K562 (cell line): ENCODE results near the gene FAM184B. TPM values are rescaled to one million over a fixed set of nuclear protein-coding genes. Genes with fewer than 3 reads are reported as not detected.

ENCODE experiments used
- CBX8 ChIP-seq: fragments of 200-600 bp; sonication (generic); IDR thresholded peaks from 2 replicates; pipeline ENCODE4 v1.6.1; 2012; ENCODE audit warnings: borderline replicate concordance, mixed run types, low read depth, mild to moderate bottlenecking, moderate library complexity, mixed read lengths, low read length, control low read depth, inconsistent platforms; ENCODE audit not compliant: poor library complexity, severe bottlenecking; ENCODE audit errors: extremely low read depth
- CC2D1A ChIP-seq: fragments of 450-650 bp; IDR thresholded peaks from 2 replicates; pipeline ENCODE4 v1.6.1; 2017; ENCODE audit warnings: mild to moderate bottlenecking
- CCNT2 ChIP-seq: IDR thresholded peaks from 2 replicates; pipeline ENCODE4 v1.6.1; 2011; ENCODE audit warnings: borderline replicate concordance, low read depth, mild to moderate bottlenecking, moderate library complexity, mixed read lengths, low read length; ENCODE audit not compliant: insufficient read length; ENCODE audit errors: extremely low read depth
- GATAD2B ChIP-seq: fragments of 450-650 bp; IDR thresholded peaks from 2 replicates; pipeline ENCODE4 v1.6.1; 2017; ENCODE audit warnings: mild to moderate bottlenecking, borderline replicate concordance
- NR3C1 ChIP-seq: sonication (generic); formaldehyde crosslinking; IDR thresholded peaks from 2 replicates; pipeline ENCODE4 v1.8.1; 2022; ENCODE audit warnings: missing genetic modification reagents
- POLR2AphosphoS2 ChIP-seq: IDR thresholded peaks from 2 replicates; pipeline ENCODE4 v1.6.1; 2012; ENCODE audit warnings: low read length, improper control_type of control experiment
- PTTG1 ChIP-seq: fragments of 450-650 bp; IDR thresholded peaks from 2 replicates; pipeline ENCODE4 v1.6.1; 2016; ENCODE audit warnings: low read depth, mild to moderate bottlenecking, missing genetic modification characterization, missing compliant biosample characterization
- SAP30 ChIP-seq: fragments of 200-600 bp; sonication (generic); IDR thresholded peaks from 2 replicates; pipeline ENCODE4 v1.6.1; 2012; ENCODE audit warnings: borderline replicate concordance, low read depth, mild to moderate bottlenecking, moderate library complexity, low read length, control low read depth, inconsistent platforms; ENCODE audit not compliant: insufficient read depth, poor library complexity, severe bottlenecking
- SMAD2 ChIP-seq: fragments of 150-350 bp; IDR thresholded peaks from 2 replicates; pipeline ENCODE4 v1.6.1; 2014; ENCODE audit warnings: low read depth, mild to moderate bottlenecking, low read length
- U2AF1 ChIP-seq: fragments of 200-400 bp; formaldehyde crosslinking; optimal IDR thresholded peaks from 2 replicates; pipeline ENCODE3; 2017; ENCODE audit warnings: mild to moderate bottlenecking, low read depth, low read length, moderate library complexity
- ZNF431 ChIP-seq: sonication (generic); formaldehyde crosslinking; IDR thresholded peaks from 2 replicates; pipeline ENCODE4 v1.8.0; 2022; ENCODE audit warnings: mild to moderate bottlenecking, missing genetic modification reagents
- polyA plus RNA-seq, 8 experiments: library from polyadenylated mRNA; depleted of rRNA in 4 of 8; stranded (reverse) in 5 of 8; unstranded in 3 of 8; fragments of >200 nt; fragmentation: Nextera tagmentation in 2 of 8; fragmentation: Illumina TruSeq in 1 of 8; extraction: Ambion mirVana in 2 of 8; extraction: Trizol in 1 of 8; gene quantifications; 2 replicates each; pipeline versions ENCODE4 v1.2.1 to v1.2.3, GENCODE V29; 2011 to 2014; ENCODE audit warnings: inconsistent platforms in 1 of 8, missing spikeins in 1 of 8
- total RNA-seq, 7 experiments: library from RNA; depleted of rRNA in 6 of 7; stranded (reverse); fragments of >200 nt in 6 of 7; fragmentation: Illumina TruSeq in 2 of 7; extraction: Trizol in 2 of 7; gene quantifications; 2 replicates each; pipeline versions ENCODE4 v1.2.1 to v1.2.3, GENCODE V29; 2011 to 2021; ENCODE audit warnings: low replicate concordance in 1 of 7
- TF ChIP-seq, protein P1 (sequence below): sonication (generic); formaldehyde crosslinking; IDR thresholded peaks from 2 replicates; pipeline ENCODE4 v1.8.0; 2022; ENCODE audit warnings: mild to moderate bottlenecking, missing genetic modification reagents
- TF ChIP-seq, protein P2 (sequence below): fragments of 450-650 bp; IDR thresholded peaks from 2 replicates; pipeline ENCODE4 v1.6.1; 2017; ENCODE audit warnings: antibody characterized with exemption, mild to moderate bottlenecking
- TF ChIP-seq, protein P3 (sequence below): fragments of 250-450 bp; sonication (Bioruptor Pico); IDR thresholded peaks from 2 replicates; pipeline ENCODE4 v1.5.0; 2020; ENCODE audit warnings: mild to moderate bottlenecking, borderline replicate concordance
- TF ChIP-seq, protein P4 (sequence below): sonication (generic); formaldehyde crosslinking; IDR thresholded peaks from 2 replicates; pipeline ENCODE4 v1.8.0; 2022; ENCODE audit warnings: mild to moderate bottlenecking, missing genetic modification reagents

FAM184B gene
- total and polyA plus RNA-seq, 9 of the 15 experiments (the other 6 are each of a cell fraction or from before 2014, with no cell fraction given) = not detected

DNA sequence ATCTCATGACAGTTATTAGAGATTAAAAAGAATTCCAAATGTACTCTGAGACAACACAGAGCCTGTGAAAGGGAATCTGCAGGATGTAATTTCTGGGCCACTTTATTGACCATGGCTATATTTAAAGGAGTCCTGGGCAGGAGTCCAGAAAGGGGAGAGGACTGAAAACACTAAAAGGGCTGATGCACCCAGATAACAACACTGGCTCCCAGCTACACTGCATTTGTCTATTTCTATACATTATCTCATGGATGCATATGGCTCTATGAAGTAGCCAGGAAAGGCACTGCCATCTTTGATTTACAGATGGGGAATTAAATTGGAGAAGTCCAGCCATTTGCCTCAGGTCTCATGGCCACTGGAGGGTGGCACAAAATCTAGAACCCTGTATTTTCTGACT lies 111.0 kb downstream of the FAM184B start (continued):
- TF ChIP-seq, protein P1, sequence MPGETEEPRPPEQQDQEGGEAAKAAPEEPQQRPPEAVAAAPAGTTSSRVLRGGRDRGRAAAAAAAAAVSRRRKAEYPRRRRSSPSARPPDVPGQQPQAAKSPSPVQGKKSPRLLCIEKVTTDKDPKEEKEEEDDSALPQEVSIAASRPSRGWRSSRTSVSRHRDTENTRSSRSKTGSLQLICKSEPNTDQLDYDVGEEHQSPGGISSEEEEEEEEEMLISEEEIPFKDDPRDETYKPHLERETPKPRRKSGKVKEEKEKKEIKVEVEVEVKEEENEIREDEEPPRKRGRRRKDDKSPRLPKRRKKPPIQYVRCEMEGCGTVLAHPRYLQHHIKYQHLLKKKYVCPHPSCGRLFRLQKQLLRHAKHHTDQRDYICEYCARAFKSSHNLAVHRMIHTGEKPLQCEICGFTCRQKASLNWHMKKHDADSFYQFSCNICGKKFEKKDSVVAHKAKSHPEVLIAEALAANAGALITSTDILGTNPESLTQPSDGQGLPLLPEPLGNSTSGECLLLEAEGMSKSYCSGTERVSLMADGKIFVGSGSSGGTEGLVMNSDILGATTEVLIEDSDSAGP = no peak
- TF ChIP-seq CCNT2 = peak; percentile 79
- TF ChIP-seq, protein P2, sequence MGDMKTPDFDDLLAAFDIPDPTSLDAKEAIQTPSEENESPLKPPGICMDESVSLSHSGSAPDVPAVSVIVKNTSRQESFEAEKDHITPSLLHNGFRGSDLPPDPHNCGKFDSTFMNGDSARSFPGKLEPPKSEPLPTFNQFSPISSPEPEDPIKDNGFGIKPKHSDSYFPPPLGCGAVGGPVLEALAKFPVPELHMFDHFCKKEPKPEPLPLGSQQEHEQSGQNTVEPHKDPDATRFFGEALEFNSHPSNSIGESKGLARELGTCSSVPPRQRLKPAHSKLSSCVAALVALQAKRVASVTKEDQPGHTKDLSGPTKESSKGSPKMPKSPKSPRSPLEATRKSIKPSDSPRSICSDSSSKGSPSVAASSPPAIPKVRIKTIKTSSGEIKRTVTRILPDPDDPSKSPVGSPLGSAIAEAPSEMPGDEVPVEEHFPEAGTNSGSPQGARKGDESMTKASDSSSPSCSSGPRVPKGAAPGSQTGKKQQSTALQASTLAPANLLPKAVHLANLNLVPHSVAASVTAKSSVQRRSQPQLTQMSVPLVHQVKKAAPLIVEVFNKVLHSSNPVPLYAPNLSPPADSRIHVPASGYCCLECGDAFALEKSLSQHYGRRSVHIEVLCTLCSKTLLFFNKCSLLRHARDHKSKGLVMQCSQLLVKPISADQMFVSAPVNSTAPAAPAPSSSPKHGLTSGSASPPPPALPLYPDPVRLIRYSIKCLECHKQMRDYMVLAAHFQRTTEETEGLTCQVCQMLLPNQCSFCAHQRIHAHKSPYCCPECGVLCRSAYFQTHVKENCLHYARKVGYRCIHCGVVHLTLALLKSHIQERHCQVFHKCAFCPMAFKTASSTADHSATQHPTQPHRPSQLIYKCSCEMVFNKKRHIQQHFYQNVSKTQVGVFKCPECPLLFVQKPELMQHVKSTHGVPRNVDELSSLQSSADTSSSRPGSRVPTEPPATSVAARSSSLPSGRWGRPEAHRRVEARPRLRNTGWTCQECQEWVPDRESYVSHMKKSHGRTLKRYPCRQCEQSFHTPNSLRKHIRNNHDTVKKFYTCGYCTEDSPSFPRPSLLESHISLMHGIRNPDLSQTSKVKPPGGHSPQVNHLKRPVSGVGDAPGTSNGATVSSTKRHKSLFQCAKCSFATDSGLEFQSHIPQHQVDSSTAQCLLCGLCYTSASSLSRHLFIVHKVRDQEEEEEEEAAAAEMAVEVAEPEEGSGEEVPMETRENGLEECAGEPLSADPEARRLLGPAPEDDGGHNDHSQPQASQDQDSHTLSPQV = no peak
- TF ChIP-seq GATAD2B = no peak
- no peak for TF ChIP-seq PTTG1 (tag)
- TF ChIP-seq SAP30 = no peak
- TF ChIP-seq NR3C1 (CRISPR knock-in tag) = no peak
- TF ChIP-seq POLR2AphosphoS2 = no peak
- TF ChIP-seq CC2D1A = peak; percentile 83; the same call in 1 of the 2 replicates
- TF ChIP-seq, protein P3, sequence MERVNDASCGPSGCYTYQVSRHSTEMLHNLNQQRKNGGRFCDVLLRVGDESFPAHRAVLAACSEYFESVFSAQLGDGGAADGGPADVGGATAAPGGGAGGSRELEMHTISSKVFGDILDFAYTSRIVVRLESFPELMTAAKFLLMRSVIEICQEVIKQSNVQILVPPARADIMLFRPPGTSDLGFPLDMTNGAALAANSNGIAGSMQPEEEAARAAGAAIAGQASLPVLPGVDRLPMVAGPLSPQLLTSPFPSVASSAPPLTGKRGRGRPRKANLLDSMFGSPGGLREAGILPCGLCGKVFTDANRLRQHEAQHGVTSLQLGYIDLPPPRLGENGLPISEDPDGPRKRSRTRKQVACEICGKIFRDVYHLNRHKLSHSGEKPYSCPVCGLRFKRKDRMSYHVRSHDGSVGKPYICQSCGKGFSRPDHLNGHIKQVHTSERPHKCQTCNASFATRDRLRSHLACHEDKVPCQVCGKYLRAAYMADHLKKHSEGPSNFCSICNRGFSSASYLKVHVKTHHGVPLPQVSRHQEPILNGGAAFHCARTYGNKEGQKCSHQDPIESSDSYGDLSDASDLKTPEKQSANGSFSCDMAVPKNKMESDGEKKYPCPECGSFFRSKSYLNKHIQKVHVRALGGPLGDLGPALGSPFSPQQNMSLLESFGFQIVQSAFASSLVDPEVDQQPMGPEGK = no peak
- no peak for TF ChIP-seq SMAD2
- no peak for TF ChIP-seq CBX8
- no peak for TF ChIP-seq U2AF1
- no peak for TF ChIP-seq ZNF431 (CRISPR knock-in tag)
- TF ChIP-seq, protein P4, sequence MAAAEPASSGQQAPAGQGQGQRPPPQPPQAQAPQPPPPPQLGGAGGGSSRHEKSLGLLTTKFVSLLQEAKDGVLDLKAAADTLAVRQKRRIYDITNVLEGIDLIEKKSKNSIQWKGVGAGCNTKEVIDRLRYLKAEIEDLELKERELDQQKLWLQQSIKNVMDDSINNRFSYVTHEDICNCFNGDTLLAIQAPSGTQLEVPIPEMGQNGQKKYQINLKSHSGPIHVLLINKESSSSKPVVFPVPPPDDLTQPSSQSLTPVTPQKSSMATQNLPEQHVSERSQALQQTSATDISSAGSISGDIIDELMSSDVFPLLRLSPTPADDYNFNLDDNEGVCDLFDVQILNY = no peak
